T-helper 1 cell treated with Interleukin-12 subunit alpha and Interleukin-12 subunit beta and Interleukin-4 antibody, amounts not matched to agents 30 μg/mL and 1 μg/mL, for 36 hours (primary cell): Measurements from ENCODE around the gene IGSF8.

Experiments
- H3K27ac Mint-ChIP-seq: one replicate; pipeline ENCODE4 v1.8.0; 2021; ENCODE audit warnings: mild to moderate bottlenecking, mixed read lengths
- H3K27me3 Mint-ChIP-seq: one replicate; pipeline ENCODE4 v1.8.0; 2021; ENCODE audit warnings: low read depth, mixed read lengths
- H3K36me3 Mint-ChIP-seq: one replicate; pipeline ENCODE4 v1.8.0; 2021; ENCODE audit warnings: low read depth, mixed read lengths
- H3K4me1 Mint-ChIP-seq: one replicate; pipeline ENCODE4 v1.8.0; 2021; ENCODE audit warnings: low read depth, mixed read lengths
- H3K4me3 Mint-ChIP-seq: one replicate; pipeline ENCODE4 v1.8.0; 2021; ENCODE audit warnings: mild to moderate bottlenecking, moderate library complexity, mixed read lengths
- H3K9me3 Mint-ChIP-seq: one replicate; pipeline ENCODE4 v1.8.0; 2021; ENCODE audit warnings: mixed read lengths

IGSF8 gene

GRCh38 chr1:160091666-160092223, 6.7 kb downstream of the IGSF8 start:
- Mint-ChIP-seq H3K36me3 (peaks cover 14% of the 10 kb centered on the region), H3K27me3 (no peaks in the 10 kb centered on the region), H3K4me3 (no peak overlapping the region), H3K4me1 (peaks cover 11% of the 10 kb centered on the region), H3K27ac (no peak overlapping the region), H3K9me3 (no peaks in the 10 kb centered on the region)

- no peaks in the 10 kb centered on the region for H3K9me3 Mint-ChIP-seq
- H3K4me3 Mint-ChIP-seq = no peak overlapping the region
- H3K4me1 Mint-ChIP-seq = peaks cover 3% of the 10 kb centered on the region
- no peak overlapping the region for H3K27ac Mint-ChIP-seq
- H3K36me3 Mint-ChIP-seq = peaks cover 15% of the 10 kb centered on the region
- H3K27me3 Mint-ChIP-seq = no peaks in the 10 kb centered on the region
Measured at GRCh38 chr1:160090760-160091159, 7.7 kb downstream of the IGSF8 start.

- H3K4me3 Mint-ChIP-seq = no peak overlapping the region
- H3K4me1 Mint-ChIP-seq = peaks cover 5% of the 10 kb centered on the region
- H3K9me3 Mint-ChIP-seq = no peaks in the 10 kb centered on the region
- no peak overlapping the region for H3K27ac Mint-ChIP-seq
- no peaks in the 10 kb centered on the region for H3K27me3 Mint-ChIP-seq
- peaks cover 16% of the 10 kb centered on the region for H3K36me3 Mint-ChIP-seq
Measured at GRCh38 chr1:160089883-160090282, 8.5 kb downstream of the IGSF8 start.

DNA sequence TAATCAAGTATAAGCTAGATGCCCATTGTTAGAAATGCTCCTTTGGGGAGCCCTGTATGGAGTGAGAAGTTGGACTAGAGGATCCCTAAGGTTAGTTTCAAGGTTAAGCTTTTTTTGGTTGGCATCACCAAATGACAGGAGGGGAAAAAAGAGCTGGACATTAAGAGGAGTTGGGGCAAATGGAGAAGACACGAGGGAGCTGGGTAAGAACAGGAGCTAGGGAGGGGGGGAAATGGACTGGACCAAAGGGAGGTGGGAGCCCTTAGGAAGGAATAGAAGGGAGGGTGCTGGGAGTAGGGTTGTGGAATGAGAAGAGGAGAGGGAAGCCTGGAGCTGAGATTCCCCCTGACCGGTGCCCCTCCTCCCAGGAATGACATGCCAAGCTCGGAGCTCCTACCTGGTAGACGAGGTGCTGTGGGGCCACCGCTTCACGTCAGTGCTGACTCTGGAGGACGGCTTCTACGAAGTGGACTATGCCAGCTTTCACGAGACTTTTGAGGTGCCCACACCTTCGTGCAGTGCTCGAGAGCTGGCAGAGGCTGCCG, 11.2 kb downstream of the IGSF8 start:
- peaks cover 16% of the 10 kb centered on the region for H3K36me3 Mint-ChIP-seq
- H3K27me3 Mint-ChIP-seq = peaks cover 17% of the 10 kb centered on the region
- no peaks in the 10 kb centered on the region for H3K9me3 Mint-ChIP-seq
- no peak overlapping the region for H3K27ac Mint-ChIP-seq
- peaks cover 5% of the 10 kb centered on the region for H3K4me1 Mint-ChIP-seq
- H3K4me3 Mint-ChIP-seq = no peak overlapping the region

- Mint-ChIP-seq H3K27me3 (peaks cover 24% of the 10 kb centered on the region), H3K36me3 (peaks cover 14% of the 10 kb centered on the region)
Measured at GRCh38 chr1:160086456-160086892, 11.9 kb downstream of the IGSF8 start.

GRCh38 chr1:160085686-160086455, 12.5 kb downstream of the IGSF8 start:
- Mint-ChIP-seq H3K4me3 (no peak overlapping the region), H3K27me3 (peaks cover 29% of the 10 kb centered on the region), H3K4me1 (peaks cover 7% of the 10 kb centered on the region), H3K27ac (no peak overlapping the region), H3K36me3 (peaks cover 13% of the 10 kb centered on the region), H3K9me3 (no peaks in the 10 kb centered on the region)

More at GRCh38 chr1:160086456-160086892, 11.9 kb downstream of the IGSF8 start:
- Mint-ChIP-seq H3K4me1 (peaks cover 5% of the 10 kb centered on the region), H3K4me3 (no peak overlapping the region), H3K27ac (no peak overlapping the region), H3K9me3 (no peaks in the 10 kb centered on the region)

DNA sequence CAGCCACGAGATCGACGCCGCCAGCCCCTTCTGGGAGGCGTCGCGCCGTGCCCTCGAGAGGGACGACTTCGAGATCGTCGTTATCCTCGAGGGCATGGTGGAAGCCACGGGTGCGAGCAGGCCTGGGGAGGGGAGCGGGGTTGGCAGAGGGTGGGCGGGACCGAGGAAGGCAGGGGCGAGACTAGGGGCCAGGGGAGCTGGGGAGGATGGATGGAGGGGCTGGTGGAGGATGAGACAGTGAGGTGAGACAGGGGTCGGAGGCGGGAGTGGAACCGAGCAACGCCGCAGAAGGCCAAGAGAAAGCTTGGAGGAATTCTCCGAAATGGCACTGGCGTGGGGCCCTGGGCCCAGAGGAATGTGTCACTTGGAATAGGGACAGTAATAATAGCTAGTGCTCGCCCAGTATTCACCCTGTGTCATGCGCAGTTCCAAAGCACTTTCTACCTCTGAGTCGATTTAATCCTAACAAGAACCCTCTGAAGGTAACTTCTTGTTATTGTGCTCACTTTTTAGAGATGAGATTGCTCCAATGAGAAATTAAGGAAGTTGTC, 13.6 kb downstream of the IGSF8 start:
- peaks cover 39% of the 10 kb centered on the region for H3K27me3 Mint-ChIP-seq
- H3K27ac Mint-ChIP-seq = no peak overlapping the region
- peaks cover 7% of the 10 kb centered on the region for H3K4me1 Mint-ChIP-seq
- H3K4me3 Mint-ChIP-seq = no peak overlapping the region
- peaks cover 10% of the 10 kb centered on the region for H3K36me3 Mint-ChIP-seq
- H3K9me3 Mint-ChIP-seq = no peaks in the 10 kb centered on the region

DNA sequence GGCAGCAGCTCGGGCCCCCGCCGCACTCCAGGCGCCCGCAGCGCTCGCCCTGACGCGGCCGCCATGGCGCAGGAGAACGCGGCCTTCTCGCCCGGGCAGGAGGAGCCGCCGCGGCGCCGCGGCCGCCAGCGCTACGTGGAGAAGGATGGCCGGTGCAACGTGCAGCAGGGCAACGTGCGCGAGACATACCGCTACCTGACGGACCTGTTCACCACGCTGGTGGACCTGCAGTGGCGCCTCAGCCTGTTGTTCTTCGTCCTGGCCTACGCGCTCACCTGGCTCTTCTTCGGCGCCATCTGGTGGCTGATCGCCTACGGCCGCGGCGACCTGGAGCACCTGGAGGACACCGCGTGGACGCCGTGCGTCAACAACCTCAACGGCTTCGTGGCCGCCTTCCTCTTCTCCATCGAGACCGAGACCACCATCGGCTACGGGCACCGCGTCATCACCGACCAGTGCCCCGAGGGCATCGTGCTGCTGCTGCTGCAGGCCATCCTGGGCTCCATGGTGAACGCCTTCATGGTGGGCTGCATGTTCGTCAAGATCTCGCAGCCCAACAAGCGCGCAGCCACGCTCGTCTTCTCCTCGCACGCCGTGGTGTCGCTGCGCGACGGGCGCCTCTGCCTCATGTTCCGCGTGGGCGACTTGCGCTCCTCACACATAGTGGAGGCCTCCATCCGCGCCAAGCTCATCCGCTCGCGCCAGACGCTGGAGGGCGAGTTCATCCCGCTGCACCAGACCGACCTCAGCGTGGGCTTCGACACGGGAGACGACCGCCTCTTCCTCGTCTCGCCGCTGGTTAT, 14.2 kb downstream of the IGSF8 start:
- peaks cover 9% of the 10 kb centered on the region for H3K36me3 Mint-ChIP-seq
- H3K9me3 Mint-ChIP-seq = no peaks in the 10 kb centered on the region
- H3K27ac Mint-ChIP-seq = no peak overlapping the region
- peaks cover 44% of the 10 kb centered on the region for H3K27me3 Mint-ChIP-seq
- H3K4me3 Mint-ChIP-seq = peak overlapping the region; percentile 68
- H3K4me1 Mint-ChIP-seq = peaks cover 7% of the 10 kb centered on the region

GRCh38 chr1:160082926-160083325, 15.5 kb downstream of the IGSF8 start:
- H3K4me1 Mint-ChIP-seq = peaks cover 7% of the 10 kb centered on the region
- peaks cover 2% of the 10 kb centered on the region for H3K36me3 Mint-ChIP-seq
- H3K9me3 Mint-ChIP-seq = no peaks in the 10 kb centered on the region
- H3K27ac Mint-ChIP-seq = no peak overlapping the region
- H3K27me3 Mint-ChIP-seq = peaks cover 52% of the 10 kb centered on the region
- no peak overlapping the region for H3K4me3 Mint-ChIP-seq

DNA sequence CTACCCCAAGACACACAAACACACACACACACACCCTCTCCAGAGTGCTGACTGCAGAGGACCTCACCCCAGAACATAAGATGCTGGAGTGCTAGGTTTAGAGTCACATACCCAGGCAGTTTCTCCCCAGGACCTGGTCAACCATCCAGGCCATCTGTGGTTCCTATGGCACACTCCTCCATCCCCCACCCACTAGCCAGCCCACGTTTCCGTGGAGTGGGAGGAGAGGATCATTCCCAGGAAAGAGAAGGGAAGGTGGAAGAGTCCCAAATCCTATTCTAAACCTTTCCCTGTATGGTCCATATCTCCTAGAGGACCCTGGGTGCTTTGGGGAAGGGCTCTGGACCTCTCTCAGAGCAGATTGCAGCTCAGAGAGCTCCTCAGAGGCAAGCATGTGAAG, 15.9 kb downstream of the IGSF8 start:
- no peak overlapping the region for H3K4me3 Mint-ChIP-seq
- H3K36me3 Mint-ChIP-seq = peaks cover 2% of the 10 kb centered on the region
- H3K4me1 Mint-ChIP-seq = peaks cover 7% of the 10 kb centered on the region
- H3K9me3 Mint-ChIP-seq = no peaks in the 10 kb centered on the region
- H3K27me3 Mint-ChIP-seq = peaks cover 54% of the 10 kb centered on the region
- no peak overlapping the region for H3K27ac Mint-ChIP-seq

GRCh38 chr1:160081261-160081936, 17.0 kb downstream of the IGSF8 start, which contains the start of gene KCNJ9:
Gene KCNJ9, plus strand, starts transcription at chr1:160081538. Its CDS starts 2,493 bp downstream, at chr1:160084031.
- Mint-ChIP-seq H3K27me3 (peaks cover 57% of the 10 kb centered on the region), H3K4me3 (no peak within 1 kb of the TSS), H3K27ac (peak within 1 kb of the TSS; percentile 27)

GRCh38 chr1:160080381-160081100, 17.9 kb downstream of the IGSF8 start:
- Mint-ChIP-seq H3K4me3 (no peak overlapping the region), H3K36me3 (no peaks in the 10 kb centered on the region), H3K4me1 (peaks cover 5% of the 10 kb centered on the region), H3K27me3 (peaks cover 57% of the 10 kb centered on the region), H3K9me3 (no peaks in the 10 kb centered on the region), H3K27ac (no peak overlapping the region)

More at GRCh38 chr1:160081261-160081936, 17.0 kb downstream of the IGSF8 start, which contains the start of gene KCNJ9:
- H3K9me3 Mint-ChIP-seq = no peaks in the 10 kb centered on the region
- peaks cover 2% of the 10 kb centered on the region for H3K36me3 Mint-ChIP-seq
- H3K4me1 Mint-ChIP-seq = peaks cover 7% of the 10 kb centered on the region

GRCh38 chr1:160079448-160079847, 19.0 kb downstream of the IGSF8 start:
- no peaks in the 10 kb centered on the region for H3K9me3 Mint-ChIP-seq
- H3K36me3 Mint-ChIP-seq = no peaks in the 10 kb centered on the region
- H3K27ac Mint-ChIP-seq = no peak overlapping the region
- H3K27me3 Mint-ChIP-seq = peaks cover 59% of the 10 kb centered on the region
- peaks cover 5% of the 10 kb centered on the region for H3K4me1 Mint-ChIP-seq
- H3K4me3 Mint-ChIP-seq = no peak overlapping the region
